ENCODE data around the gene SLC22A15.
"Not testable (repeated sequence)": the region's sequence is repeated elsewhere in the genome, so short reads cannot be mapped to it uniquely, and the experiment has no call there.

Gene SLC22A15

DNA sequence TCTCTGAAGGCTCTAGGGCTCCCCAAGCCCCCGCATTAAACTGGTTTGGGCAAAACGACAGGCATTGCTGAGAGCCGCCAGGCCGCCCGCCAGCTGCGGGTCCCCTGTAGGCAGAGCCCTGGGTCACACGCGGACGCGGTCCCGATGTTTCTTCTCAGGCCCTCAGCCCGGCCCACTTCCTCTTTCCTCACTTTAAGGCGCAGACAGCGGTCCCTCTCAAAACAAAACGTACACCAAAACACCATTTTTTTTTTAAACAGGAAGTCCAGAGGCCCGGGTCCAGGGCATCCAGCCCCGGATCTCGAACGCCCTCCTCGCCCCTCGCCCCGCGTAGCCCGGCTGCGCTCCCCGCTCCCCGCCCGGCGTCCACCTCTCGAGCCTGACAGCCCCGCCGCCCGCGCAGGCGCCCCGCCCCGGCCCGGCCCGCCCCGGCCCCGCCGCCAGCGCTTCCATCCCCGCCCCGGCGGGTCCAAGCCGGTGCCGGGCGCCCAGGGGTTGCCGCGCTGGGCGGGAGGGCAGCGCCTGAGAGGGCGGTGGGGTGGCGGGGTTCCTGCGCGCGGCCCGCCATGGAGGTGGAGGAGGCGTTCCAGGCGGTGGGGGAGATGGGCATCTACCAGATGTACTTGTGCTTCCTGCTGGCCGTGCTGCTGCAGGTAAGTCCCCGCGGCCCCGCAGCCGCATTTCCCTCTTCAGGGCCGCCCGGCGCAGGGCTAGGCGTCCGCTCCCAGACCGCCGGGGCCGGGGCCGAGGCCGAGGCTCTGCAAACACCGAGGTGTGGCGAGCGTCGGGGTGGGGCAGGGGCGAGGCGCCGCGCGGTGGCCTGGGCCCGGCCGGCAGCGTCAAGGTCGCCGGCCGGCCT lies at the start of gene SLC22A15:
Gene SLC22A15, plus strand, starts transcription at position 452 of the 859 bp plus-strand sequence. Its CDS starts 115 bp downstream, at position 567.
- DNase-seq (ENCODE audit: low read depth) = no peak

- no peak for DNase-seq (ENCODE audit: low read depth)
Observed at GRCh38 chr1:115927971-115928370, 48.3 kb upstream of the SLC22A15 start.

- no peak for DNase-seq (ENCODE audit: low read depth)
Observed at GRCh38 chr1:115929881-115930280, 46.4 kb upstream of the SLC22A15 start.

GRCh38 chr1:115933625-115934024 lies 42.7 kb upstream of the SLC22A15 start:
- DNase-seq (ENCODE audit: low read depth) = no peak

- DNase-seq (ENCODE audit: low read depth) = no peak
Observed at GRCh38 chr1:115939455-115939854, 36.9 kb upstream of the SLC22A15 start.

DNA sequence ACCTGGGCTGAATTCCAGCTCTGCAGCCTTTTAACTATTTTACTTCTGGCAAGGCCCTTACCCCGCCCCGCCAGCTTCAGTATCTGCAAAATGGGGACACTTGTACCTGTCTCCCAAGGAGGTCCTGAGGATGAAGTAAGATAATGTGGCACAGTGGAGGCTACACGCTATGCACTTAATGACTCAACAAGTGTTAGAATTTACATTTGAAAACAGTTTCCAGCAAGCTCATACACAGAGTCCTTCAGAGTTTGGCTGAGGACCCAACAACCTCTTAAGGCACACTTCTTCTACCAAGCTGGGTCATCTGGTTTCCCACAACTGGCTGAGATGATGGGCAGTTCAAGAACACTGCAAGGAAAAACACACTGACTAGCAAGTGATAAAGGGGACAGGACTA lies 30.2 kb upstream of the SLC22A15 start:
- DNase-seq (ENCODE audit: low read depth) = no peak

- no peak for DNase-seq (ENCODE audit: low read depth)
Observed at GRCh38 chr1:115949156-115949555, 27.2 kb upstream of the SLC22A15 start.

DNA sequence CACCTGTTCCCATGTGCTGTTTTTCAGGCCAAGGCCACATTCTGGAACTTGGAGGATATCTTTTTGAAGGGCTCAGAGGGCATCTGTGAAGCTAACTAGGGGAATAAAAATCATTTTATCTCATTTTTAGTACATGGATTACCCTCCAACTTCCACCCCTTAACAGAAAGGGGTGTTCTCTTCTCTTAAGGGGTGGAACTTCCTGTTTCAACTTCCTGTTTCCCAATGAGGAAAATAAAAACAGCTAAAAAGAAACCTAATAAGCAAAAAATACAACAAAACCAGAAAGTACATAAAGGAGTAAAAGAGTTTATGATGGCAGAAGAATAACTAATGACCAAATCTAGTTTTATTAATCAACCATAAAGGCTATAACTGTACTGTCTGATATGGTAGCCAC lies 24.8 kb upstream of the SLC22A15 start:
- no peak for DNase-seq (ENCODE audit: low read depth)

DNA sequence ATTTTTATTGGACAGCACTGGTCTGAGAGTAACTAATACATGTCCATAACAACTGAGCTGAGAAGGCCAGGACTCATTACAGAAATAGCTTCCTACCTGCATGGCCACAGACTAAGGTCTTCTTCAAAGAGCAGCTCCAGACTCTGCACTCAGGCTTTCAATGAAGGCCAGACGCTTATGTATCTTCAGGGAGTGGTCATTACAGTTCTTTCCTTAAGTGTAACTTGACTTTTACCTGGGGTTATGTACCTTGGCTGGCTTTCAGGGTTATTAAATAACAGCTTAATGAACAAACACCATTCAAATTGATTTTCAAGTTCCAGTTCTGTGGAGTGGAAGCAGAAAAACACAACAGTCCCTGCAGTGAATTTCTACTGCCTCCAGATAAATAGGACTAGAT lies 23.8 kb upstream of the SLC22A15 start:
- DNase-seq (ENCODE audit: low read depth) = no peak

- no peak for DNase-seq (ENCODE audit: low read depth)
Observed at GRCh38 chr1:115953180-115953579, 23.1 kb upstream of the SLC22A15 start.

GRCh38 chr1:115954684-115955083 lies 21.6 kb upstream of the SLC22A15 start:
- no peak for DNase-seq (ENCODE audit: low read depth)

DNA sequence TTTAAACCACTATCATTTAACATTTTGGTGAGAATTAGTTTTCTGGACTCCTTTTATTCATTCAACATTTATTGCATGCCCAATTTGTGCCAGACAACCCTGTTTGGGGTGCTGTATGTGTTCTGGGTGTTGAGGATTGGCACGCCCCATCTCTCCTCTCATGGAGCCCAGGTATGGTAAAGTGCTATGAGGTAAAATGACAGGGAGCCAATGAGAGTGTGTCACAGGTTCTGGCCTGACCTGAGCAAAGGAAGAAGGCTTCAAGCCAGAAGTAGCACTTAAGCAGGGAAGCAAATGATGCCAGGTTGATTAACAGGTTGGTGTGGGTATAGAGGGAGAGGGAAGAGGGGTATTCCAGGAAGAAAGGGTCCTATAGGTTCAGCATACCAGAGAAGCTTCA lies 21.1 kb upstream of the SLC22A15 start:
- DNase-seq (ENCODE audit: low read depth) = no peak

- no peak for DNase-seq (ENCODE audit: low read depth)
Observed at GRCh38 chr1:115958866-115959265, 17.4 kb upstream of the SLC22A15 start.

DNA sequence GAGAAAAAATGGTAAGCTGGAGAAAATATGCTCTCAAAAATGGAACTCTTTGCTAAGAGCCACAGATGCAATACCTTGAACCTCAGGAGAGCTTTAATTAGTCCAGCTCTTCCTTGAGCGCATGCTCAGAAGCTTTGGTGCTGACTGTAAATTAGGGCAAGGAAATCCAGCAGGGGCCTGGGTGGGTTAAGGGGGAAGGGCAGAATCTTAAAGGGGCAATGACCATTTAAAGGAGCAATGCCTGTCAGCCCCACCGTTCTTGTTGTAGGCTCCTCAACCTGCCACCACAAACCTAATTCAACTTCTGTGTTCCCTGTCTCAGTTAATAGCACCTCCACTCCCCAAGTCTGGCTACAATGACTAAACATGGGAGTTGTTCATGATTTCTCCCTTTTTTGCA lies 6.8 kb upstream of the SLC22A15 start:
- no peak for DNase-seq (ENCODE audit: low read depth)

DNA sequence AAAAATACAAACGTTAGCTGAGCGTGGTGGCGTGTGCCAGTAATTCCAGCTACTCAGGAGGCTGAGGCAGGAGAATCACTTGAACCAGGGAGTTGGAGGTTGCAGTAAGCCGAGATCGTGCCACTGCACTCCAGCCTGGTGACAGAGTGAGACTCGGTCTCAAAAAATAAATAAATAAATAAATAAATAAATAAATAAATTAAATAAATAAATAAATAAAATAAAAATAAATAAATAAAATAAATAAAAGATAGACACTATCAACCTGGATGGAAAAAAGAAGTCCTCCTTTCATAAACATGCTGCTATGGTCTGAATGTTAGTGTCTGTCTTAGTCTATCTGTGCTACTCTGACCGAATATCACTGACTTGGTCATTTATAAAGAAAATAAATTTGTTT lies 4.5 kb upstream of the SLC22A15 start:
- DNase-seq (ENCODE audit: low read depth) = not testable (repeated sequence)

DNA sequence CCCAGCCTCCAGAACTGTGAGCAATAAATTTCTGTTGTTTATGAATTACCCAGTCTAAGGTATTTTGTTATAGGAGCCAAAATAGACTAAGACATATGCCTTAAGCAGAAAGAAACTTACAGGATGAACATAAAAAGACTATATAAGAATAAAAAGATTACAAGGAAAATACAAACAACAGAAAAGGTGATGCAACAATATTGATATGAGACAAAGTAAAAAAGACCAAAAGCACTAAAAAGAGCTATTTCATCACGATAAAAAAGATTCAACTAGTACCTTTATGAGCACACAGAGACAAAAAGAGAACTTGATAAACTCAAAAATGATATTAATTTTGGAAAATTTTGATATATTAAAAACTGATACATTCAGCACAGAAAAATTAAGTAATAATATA lies 3.2 kb upstream of the SLC22A15 start:
- DNase-seq (ENCODE audit: low read depth) = no peak

- DNase-seq (ENCODE audit: low read depth) = no peak
Observed at GRCh38 chr1:115975569-115976061, 698 bp upstream of the SLC22A15 start.

- no peak for DNase-seq (ENCODE audit: low read depth)
Observed at GRCh38 chr1:115976921-115977498, 697 bp downstream of the SLC22A15 start.

GRCh38 chr1:115977499-115978258 lies 1.4 kb downstream of the SLC22A15 start:
- DNase-seq (ENCODE audit: low read depth) = no peak

DNA sequence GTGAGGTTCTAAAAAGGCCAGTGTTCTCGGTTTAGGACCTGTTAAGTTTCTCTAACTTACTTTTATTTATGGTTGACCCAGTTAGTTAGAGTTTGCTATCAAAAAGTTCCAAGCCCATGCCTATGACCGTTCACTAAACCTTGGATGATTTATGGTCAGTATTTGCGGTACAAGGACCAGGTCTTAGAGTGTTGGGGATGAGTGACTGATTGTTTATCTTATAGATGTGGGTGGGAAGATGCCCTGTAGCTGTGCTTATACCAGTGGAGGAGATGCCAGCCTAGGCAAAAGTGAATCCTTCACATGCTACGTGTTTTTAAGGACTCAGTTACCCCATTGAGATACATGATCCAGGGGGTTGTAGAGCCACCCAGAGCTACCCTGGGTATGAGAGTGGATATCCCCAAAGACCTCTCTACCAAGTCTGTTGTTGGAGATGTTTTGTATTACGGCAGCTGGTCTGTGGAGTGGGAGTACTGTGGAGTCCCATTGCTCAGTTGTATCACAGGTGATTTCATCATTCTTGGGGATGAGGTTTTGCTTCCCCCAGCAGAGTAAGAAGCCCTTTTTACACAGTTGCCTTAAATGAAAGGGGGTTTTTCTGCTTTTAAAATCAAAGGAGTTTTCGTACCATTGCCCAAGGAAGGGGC lies 2.1 kb downstream of the SLC22A15 start:
- DNase-seq (ENCODE audit: low read depth) = no peak

DNA sequence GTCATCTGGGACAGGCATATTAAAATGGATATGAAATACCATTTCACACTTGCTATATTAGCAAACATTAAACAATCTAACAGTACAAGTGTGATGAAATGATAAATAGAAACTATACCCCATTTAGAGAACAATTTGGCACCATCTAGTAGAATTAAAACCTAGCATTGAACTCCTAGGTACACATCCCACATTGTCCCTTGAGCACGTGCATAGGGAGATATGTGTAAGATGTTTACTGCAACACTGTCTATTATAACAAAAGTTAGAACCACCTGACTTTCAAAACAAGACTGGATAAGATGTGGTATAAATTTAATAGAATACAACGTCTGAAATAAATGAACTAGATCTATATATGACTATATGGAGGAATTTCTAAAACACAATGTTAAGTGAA lies 3.8 kb downstream of the SLC22A15 start:
- DNase-seq (ENCODE audit: low read depth) = no peak
